ENCODE results near the gene PLIN5.

The PLIN5 gene

DNA sequence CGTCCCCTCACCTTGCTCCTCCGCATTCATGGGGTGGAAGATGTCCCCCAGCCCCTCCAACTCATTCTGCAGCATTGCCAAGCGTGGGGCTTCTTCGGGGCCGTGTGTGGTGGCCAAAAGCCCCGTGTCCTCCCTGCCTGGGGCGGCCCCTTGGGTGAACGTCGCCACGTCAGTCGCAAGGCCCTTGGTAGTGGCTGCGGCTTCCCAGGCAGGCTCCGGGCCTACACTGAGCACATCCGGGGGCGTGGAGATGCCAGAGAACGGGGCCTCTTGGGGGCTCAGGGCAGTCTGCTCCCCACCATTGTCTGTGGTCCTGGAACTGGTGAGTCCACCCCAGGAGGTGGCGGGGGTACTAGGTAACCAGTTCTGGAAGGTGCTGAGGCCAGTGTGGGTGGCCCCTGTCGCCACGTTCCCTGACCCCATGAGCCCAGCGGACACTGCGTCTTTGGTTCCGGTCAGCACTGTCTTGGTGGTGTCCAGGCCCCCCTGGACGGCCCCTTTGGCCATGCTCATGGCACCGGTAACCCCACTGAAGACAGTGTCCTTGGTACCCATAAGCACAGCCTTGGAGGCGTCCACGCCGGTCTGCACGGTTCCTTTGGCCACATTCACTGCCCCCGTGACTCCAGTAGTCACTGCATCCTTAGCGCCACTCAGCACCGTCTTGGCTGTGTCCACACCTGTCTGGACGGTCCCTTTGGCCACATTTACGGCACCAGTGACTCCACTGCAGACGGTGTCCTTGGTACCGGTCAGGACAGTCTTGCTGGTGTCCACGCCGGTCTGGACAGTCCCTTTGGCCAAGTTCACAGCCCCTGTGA, 24.4 kb downstream of the PLIN5 start:
- TF ChIP-seq, protein P1, sequence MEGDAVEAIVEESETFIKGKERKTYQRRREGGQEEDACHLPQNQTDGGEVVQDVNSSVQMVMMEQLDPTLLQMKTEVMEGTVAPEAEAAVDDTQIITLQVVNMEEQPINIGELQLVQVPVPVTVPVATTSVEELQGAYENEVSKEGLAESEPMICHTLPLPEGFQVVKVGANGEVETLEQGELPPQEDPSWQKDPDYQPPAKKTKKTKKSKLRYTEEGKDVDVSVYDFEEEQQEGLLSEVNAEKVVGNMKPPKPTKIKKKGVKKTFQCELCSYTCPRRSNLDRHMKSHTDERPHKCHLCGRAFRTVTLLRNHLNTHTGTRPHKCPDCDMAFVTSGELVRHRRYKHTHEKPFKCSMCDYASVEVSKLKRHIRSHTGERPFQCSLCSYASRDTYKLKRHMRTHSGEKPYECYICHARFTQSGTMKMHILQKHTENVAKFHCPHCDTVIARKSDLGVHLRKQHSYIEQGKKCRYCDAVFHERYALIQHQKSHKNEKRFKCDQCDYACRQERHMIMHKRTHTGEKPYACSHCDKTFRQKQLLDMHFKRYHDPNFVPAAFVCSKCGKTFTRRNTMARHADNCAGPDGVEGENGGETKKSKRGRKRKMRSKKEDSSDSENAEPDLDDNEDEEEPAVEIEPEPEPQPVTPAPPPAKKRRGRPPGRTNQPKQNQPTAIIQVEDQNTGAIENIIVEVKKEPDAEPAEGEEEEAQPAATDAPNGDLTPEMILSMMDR (IDR thresholded peaks at IDR 0.05; ENCODE audit: extremely low read depth, missing control alignments), result no peak
- DNase-seq (ENCODE audit: low spot score), result no peak

- TF ChIP-seq, protein P1 (IDR thresholded peaks at IDR 0.05; ENCODE audit: extremely low read depth, missing control alignments), result no peak
- no peak for DNase-seq (ENCODE audit: low spot score)
Measured at GRCh38 chr19:4508698-4509097, 26.3 kb downstream of the PLIN5 start.

DNA sequence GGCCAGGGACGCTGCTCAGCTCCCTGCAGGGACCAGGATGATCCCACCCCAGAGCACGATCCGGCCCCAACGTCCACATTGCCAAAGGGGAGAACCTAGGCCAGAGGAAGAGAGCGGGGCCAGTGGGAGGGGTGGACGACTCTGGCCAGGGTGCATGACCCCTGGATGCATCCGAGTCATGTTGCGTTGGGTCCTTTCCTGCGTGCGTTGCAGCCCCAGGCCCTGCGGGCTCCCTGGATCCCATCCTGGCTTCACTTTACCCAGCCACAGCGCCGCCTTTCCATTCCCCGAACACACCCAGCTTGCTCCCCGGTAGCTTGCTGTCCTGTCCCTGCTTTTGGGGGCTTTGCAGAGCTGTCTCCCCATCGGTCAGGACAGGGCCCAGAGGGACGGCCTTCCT, 27.2 kb downstream of the PLIN5 start:
- no peak for DNase-seq (ENCODE audit: low spot score)
- TF ChIP-seq, protein P1 (IDR thresholded peaks at IDR 0.05; ENCODE audit: extremely low read depth, missing control alignments), result no peak

GRCh38 chr19:4507150-4507452, 27.9 kb downstream of the PLIN5 start:
- DNase-seq (ENCODE audit: low spot score), result no peak
- TF ChIP-seq, protein P1 (IDR thresholded peaks at IDR 0.05; ENCODE audit: extremely low read depth, missing control alignments), result no peak

DNA sequence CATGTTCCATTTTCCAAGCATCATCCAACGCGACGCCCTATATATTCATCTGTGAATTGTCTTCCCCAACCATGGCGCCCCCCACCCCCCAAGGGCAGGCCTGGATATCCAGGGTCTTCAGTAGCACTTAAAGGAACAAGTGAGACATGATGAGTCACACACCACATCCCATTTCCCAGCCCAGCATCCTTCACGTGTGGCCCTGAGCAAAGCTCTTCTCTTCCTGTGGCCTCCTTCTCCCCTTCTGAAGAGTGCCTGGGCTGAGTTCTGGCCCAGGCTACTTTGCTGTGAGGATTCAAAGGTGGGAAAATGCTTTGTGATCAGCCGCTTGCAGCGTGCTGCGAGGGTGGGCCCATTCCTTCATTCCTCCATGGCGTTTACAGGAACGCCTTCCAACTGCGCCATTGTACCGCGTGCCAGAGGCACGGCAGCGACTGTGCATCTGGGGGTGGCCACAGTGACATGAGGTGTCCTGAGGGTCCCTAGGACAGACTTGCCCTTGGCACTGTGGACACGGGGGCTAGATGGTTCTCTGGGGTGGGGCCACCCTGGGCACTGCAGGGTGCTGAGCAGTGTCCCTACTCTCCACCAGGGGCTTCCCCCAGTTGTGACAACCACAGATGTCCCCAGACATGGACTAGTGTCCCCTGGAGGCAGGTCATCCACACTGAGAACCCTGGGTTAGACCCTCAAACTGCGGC, 28.4 kb downstream of the PLIN5 start:
- TF ChIP-seq, protein P1 (IDR thresholded peaks at IDR 0.05; ENCODE audit: extremely low read depth, missing control alignments), result no peak
- DNase-seq (ENCODE audit: low spot score), result no peak

DNA sequence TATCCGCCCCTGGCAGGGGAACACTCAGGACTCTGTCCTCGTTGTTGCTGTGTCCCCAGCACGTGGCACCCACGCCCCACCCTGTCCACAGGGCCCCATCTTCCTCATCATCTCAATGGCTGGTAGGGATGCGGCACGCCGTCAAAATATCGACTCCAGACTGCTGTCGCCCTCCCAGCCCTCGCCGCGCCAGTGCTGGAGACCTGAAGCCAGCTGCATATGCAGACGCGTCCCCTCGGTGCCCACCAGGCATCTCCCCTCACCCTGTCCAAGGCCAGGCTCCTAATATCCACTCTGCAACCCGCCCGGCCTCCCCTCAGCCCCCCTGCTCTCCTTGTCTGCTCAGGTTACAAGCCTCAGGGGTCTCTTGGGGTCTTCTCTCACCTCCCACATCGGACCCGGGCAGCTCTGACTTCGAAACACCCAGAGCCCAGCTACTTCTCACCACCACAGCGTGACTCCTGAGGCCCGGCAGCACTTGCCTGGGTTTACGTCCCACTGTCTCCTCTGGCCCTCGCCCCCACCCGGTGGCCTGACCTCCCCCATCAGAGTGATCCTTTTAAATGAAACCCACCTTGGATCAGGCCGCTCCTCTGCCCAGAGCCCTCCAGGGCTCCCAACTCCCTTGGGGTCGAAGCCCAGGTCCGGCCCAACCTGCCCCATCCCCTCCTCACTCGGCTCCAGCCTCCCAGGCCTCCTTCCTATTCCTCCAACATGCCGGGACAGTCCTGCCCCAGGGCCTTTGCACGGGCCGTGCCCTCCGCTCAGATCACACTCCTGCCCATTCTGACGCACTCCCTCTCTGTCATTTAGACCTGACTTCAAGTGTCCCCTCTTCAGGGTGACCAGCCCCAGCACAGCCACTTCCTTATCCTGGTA, 29.2 kb downstream of the PLIN5 start:
- TF ChIP-seq, protein P1 (IDR thresholded peaks at IDR 0.05; ENCODE audit: extremely low read depth, missing control alignments), result no peak
- DNase-seq (ENCODE audit: low spot score), result no peak

All from GM20000 (cell line).